NB4 (cell line): ENCODE measurements around the gene SLC6A19.

Experiments used
- DNase-seq: peaks from one replicate; pipeline ENCODE4 v3.0.0; 2010; ENCODE audit warnings: low read depth
- H3K4me3 ChIP-seq: one replicate; pipeline ENCODE4 v1.5.1; 2011; ENCODE audit warnings: mild to moderate bottlenecking, low read depth, low read length, moderate library complexity
- MYC ChIP-seq: IDR thresholded peaks from 2 replicates; pipeline ENCODE4 v1.6.1; 2011; ENCODE audit warnings: low read depth, low read length
- POLR2A ChIP-seq: IDR thresholded peaks from 2 replicates; pipeline ENCODE4 v1.6.1; 2011; ENCODE audit warnings: mild to moderate bottlenecking; ENCODE audit not compliant: insufficient read length; ENCODE audit errors: extremely low read depth
- TF ChIP-seq, protein P1 (sequence below): IDR thresholded peaks from one replicate; pipeline ENCODE4 v1.5.1; 2012; ENCODE audit warnings: low read depth, low read length
- TF ChIP-seq, protein P2 (sequence below): IDR thresholded peaks from 2 replicates; pipeline ENCODE4 v1.6.1; 2011; ENCODE audit warnings: low read depth, low read length

SLC6A19 gene

DNA sequence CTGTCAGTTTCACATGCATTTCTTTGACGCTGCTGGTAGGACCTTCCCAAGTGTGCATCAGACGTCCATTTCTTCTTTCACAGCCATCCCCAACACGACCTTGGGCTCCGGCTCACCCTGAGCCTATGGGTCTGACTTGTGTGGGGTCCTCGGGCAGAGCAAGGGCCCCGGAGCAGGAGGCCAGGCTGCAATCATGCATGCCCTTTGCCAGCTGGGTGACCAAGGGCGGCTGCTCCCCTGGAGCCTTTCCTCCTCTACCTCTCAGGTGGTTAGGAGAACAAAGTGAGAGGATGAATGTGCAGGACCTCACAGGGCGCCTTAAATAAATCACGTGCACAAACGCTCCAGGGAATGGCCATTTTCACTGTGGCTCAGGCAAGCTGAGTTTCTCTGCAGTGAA, 60.2 kb downstream of the SLC6A19 start:
- TF ChIP-seq, protein P1, sequence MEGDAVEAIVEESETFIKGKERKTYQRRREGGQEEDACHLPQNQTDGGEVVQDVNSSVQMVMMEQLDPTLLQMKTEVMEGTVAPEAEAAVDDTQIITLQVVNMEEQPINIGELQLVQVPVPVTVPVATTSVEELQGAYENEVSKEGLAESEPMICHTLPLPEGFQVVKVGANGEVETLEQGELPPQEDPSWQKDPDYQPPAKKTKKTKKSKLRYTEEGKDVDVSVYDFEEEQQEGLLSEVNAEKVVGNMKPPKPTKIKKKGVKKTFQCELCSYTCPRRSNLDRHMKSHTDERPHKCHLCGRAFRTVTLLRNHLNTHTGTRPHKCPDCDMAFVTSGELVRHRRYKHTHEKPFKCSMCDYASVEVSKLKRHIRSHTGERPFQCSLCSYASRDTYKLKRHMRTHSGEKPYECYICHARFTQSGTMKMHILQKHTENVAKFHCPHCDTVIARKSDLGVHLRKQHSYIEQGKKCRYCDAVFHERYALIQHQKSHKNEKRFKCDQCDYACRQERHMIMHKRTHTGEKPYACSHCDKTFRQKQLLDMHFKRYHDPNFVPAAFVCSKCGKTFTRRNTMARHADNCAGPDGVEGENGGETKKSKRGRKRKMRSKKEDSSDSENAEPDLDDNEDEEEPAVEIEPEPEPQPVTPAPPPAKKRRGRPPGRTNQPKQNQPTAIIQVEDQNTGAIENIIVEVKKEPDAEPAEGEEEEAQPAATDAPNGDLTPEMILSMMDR: no peak
- TF ChIP-seq POLR2A: no peak
- no peak for TF ChIP-seq MYC
- TF ChIP-seq, protein P2, sequence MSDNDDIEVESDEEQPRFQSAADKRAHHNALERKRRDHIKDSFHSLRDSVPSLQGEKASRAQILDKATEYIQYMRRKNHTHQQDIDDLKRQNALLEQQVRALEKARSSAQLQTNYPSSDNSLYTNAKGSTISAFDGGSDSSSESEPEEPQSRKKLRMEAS: no peak
- H3K4me3 ChIP-seq: no peak overlapping the region
- no peak for DNase-seq

DNA sequence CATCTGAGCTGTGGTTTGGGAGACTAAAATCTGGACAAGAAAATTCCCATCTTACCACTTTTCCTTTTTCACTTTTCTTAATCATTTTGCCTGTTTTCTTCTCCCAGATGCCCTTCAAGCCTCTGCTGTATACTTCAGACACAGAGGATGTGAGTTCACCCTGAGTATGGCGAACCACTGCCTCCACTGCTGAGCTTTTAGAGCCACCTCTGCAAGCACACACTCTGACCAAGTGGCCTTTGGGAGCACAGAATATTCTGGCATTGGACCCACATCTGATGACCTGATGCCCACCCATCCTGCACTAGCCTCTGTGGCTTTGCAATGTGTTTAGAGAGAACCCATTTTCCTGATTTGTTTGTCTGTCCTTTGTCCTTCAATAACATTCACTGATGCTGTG, 61.0 kb downstream of the SLC6A19 start:
- DNase-seq: no peak

DNA sequence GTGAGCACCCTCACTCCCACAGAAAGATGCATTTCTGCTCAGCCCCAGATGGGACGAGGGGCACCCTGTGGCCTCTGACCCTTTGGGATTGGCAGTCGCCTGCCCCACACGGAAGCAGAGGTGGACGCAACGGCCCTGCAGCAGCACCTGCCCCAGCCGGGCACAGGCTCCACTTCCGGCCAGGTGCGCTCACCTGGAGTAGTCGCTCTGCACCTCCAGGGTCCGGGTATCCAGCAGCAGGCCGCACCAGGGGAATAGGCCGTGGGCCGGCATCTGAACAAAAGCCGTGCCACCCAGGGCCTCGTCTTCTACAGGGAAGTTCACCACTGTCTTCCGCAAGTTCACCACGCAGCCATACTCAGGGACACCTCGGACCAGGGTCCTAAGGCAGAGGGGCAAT, 62.8 kb downstream of the SLC6A19 start:
- TF ChIP-seq, protein P1: no peak
- TF ChIP-seq MYC (no peak), POLR2A (no peak)
- TF ChIP-seq, protein P2: no peak
- H3K4me3 ChIP-seq: no peak overlapping the region

More for the DNA sequence above, 61.0 kb downstream of the SLC6A19 start:
- TF ChIP-seq POLR2A: no peak
- TF ChIP-seq, protein P1: no peak
- TF ChIP-seq MYC: no peak
- TF ChIP-seq, protein P2: no peak
- H3K4me3 ChIP-seq: no peak overlapping the region

DNA sequence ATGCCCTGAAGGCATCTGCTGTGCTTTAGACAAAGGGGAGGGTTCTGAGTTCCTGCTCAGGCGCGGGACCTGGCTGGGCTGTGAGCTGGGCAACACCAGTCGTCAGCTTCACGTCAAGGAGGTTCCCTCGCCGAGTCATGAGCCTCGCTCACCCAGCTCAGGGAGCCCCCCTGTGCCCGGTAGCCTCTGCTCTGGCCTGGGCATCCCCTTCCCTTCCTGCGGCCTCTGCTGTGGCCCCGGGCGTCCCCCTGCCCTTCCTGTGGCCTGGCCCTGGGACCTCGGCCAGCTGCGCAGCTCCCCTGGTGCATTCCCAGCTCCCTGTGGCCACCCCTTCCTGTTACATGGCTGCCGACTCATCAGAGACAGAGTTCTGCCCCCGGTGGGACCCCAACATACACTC, 63.6 kb downstream of the SLC6A19 start:
- DNase-seq: no peak
- TF ChIP-seq POLR2A: no peak
- TF ChIP-seq, protein P1: no peak
- TF ChIP-seq, protein P2: no peak
- TF ChIP-seq MYC: no peak
- no peak overlapping the region for H3K4me3 ChIP-seq

More for the DNA sequence above, 62.8 kb downstream of the SLC6A19 start:
- DNase-seq: no peak

DNA sequence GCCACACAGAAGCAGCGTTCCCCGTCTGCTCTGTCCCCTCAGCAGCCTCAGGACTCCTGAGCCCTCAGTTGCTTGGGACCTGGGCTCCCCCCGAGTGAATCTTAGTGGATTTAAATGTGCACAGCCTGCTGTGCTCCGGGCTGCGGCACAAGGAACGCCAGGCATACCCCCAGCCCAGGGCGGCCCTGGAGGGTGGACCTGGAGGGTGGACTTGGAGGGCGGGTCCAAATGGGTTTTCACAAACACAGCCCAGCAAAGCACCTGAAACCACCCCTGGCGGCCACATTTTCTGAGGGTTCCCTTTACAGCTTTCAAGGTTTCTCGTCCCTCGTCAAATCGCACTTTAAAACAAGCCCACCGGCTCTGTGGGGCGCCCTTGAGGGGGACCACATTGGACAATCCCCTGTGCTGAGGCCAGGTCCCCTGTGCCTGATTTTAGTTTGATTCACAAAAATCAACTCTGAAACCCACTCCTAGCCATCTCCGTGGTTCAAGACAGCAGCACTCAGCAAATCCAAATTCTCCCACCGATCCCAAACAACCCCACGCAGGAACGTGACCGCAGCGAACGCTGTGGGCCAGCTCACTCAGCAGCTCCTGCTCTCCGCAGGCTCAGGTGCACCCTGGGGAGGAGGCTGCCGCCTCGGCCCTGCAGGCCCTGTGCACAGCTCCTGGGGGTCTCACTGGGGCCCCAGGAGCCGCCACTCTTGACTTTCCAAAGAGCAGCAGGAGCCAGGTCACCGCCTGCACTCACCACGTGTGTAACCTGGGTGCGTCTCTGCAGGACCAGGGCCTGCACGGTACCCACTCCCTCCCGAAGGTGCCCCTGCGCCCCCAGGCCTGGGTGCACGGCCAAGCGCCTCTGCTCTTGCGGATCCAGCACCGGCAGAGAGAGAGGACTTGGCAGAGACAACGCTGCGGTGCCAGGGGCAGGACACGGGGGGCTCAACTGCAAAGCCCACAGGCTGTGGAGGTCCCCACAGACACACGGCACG, 64.4 kb downstream of the SLC6A19 start:
- no peak overlapping the region for H3K4me3 ChIP-seq
- TF ChIP-seq, protein P1: no peak
- DNase-seq: no peak
